KMS-11 (cell line): Measurements from ENCODE around the gene SMPD3.

ENCODE experiments used
- H2AFZ ChIP-seq: fragments of 200-600 bp; sonication (generic); 2 replicates; pipeline ENCODE4 v1.6.1; 2016; ENCODE audit warnings: antibody characterized with exemption, mixed run types, low read depth
- H3K27ac ChIP-seq: fragments of 200-600 bp; sonication (generic); 2 replicates; pipeline ENCODE4 v1.6.1; 2016; ENCODE audit warnings: mild to moderate bottlenecking, mixed run types
- H3K27me3 ChIP-seq: fragments of 200-600 bp; sonication (generic); 2 replicates; pipeline ENCODE4 v1.6.1; 2017; ENCODE audit warnings: mild to moderate bottlenecking, low read depth, mixed run types, moderate library complexity; ENCODE audit not compliant: insufficient read depth
- H3K36me3 ChIP-seq: fragments of 200-600 bp; sonication (generic); 2 replicates; pipeline ENCODE4 v1.6.1; 2017; ENCODE audit warnings: mild to moderate bottlenecking, mixed run types; ENCODE audit not compliant: insufficient read depth
- H3K4me1 ChIP-seq: fragments of 200-600 bp; sonication (generic); 2 replicates; pipeline ENCODE4 v1.6.1; 2016; ENCODE audit warnings: mild to moderate bottlenecking, low read depth, mixed run types; ENCODE audit not compliant: poor library complexity, severe bottlenecking
- H3K4me2 ChIP-seq: fragments of 200-600 bp; sonication (generic); 2 replicates; pipeline ENCODE4 v1.7.0; 2016; ENCODE audit warnings: mild to moderate bottlenecking, mixed run types
- H3K4me3 ChIP-seq: fragments of 200-600 bp; sonication (generic); IDR thresholded peaks from 2 replicates; pipeline ENCODE4 v1.6.1; 2017; ENCODE audit warnings: low read depth, low read length, mixed read lengths; ENCODE audit not compliant: insufficient read depth
- H3K79me2 ChIP-seq: fragments of 200-600 bp; sonication (generic); 2 replicates; pipeline ENCODE4 v1.6.1; 2016; ENCODE audit warnings: low read depth, mixed run types; ENCODE audit not compliant: insufficient read depth
- H3K9ac ChIP-seq: fragments of 200-600 bp; sonication (generic); 2 replicates; pipeline ENCODE4 v1.6.1; 2016; ENCODE audit warnings: mild to moderate bottlenecking, mixed run types
- H4K20me1 ChIP-seq: fragments of 200-600 bp; sonication (generic); 2 replicates; pipeline ENCODE4 v1.6.1; 2016; ENCODE audit warnings: mild to moderate bottlenecking, mixed run types; ENCODE audit not compliant: insufficient read depth
- CTCF ChIP-seq: fragments of 200-600 bp; sonication (generic); conservative IDR thresholded peaks from 2 replicates; pipeline ENCODE4 v1.6.1; 2017; ENCODE audit warnings: low read depth, mild to moderate bottlenecking, antibody characterized with exemption, low read length, moderate library complexity, mixed read lengths

SMPD3 gene

GRCh38 chr16:68380676-68381362, 67.5 kb downstream of the SMPD3 start:
- Histone ChIP-seq H4K20me1 (no peaks in the 10 kb centered on the region), H2AFZ (peak overlapping the region; percentile 50; the same call in 1 of the 2 replicates), H3K79me2 (no peaks in the 10 kb centered on the region), H3K4me3 (no peak overlapping the region), H3K4me1 (peaks cover 100% of the 10 kb centered on the region), H3K4me2 (peak overlapping the region; percentile 69), H3K27ac (peak overlapping the region; percentile 94), H3K27me3 (no peaks in the 10 kb centered on the region), H3K36me3 (no peaks in the 10 kb centered on the region), H3K9ac (peak overlapping the region; percentile 59)
- TF ChIP-seq CTCF, result no peak

- Histone ChIP-seq H3K9ac (peak overlapping the region; percentile 59), H3K27me3 (no peaks in the 10 kb centered on the region), H3K36me3 (no peaks in the 10 kb centered on the region), H3K79me2 (no peaks in the 10 kb centered on the region), H2AFZ (peak overlapping the region; percentile 50; the same call in 1 of the 2 replicates), H4K20me1 (no peaks in the 10 kb centered on the region), H3K27ac (peak overlapping the region; percentile 94), H3K4me1 (peaks cover 100% of the 10 kb centered on the region), H3K4me3 (no peak overlapping the region), H3K4me2 (peak overlapping the region; percentile 69)
- TF ChIP-seq CTCF, result no peak
These were observed 68.0 kb downstream of the SMPD3 start for GRCh38 chr16:68380348-68380670.

GRCh38 chr16:68379472-68380347, 68.6 kb downstream of the SMPD3 start:
- Histone ChIP-seq H3K79me2 (no peaks in the 10 kb centered on the region), H3K4me2 (peak overlapping the region; percentile 69), H3K27ac (peak overlapping the region; percentile 94), H3K36me3 (no peaks in the 10 kb centered on the region), H3K4me3 (no peak overlapping the region), H3K27me3 (no peaks in the 10 kb centered on the region), H3K4me1 (peaks cover 95% of the 10 kb centered on the region), H2AFZ (peak overlapping the region; percentile 50), H4K20me1 (no peaks in the 10 kb centered on the region), H3K9ac (peak overlapping the region; percentile 59)
- no peak for TF ChIP-seq CTCF

GRCh38 chr16:68378436-68379415, 69.6 kb downstream of the SMPD3 start:
- Histone ChIP-seq H4K20me1 (no peaks in the 10 kb centered on the region), H3K9ac (peak overlapping the region; percentile 59; the same call in 1 of the 2 replicates), H3K4me1 (peaks cover 85% of the 10 kb centered on the region), H3K4me3 (no peak overlapping the region), H2AFZ (peak overlapping the region; percentile 50), H3K36me3 (no peaks in the 10 kb centered on the region), H3K27me3 (no peaks in the 10 kb centered on the region), H3K79me2 (no peaks in the 10 kb centered on the region), H3K27ac (peak overlapping the region; percentile 94), H3K4me2 (peak overlapping the region; percentile 69)
- no peak for TF ChIP-seq CTCF
